Aortic smooth muscle cell (primary cell): ENCODE measurements around the gene TP53I3. TPM values are rescaled to one million over a fixed set of nuclear protein-coding genes. Genes with fewer than 3 reads are reported as not detected.

Experiments
- total RNA-seq: library from RNA; depleted of rRNA; stranded (reverse); fragments of >200 nt; gene quantifications from 2 replicates; pipeline ENCODE4 v1.2.3, GENCODE V29; 2014

TP53I3 gene
- 30.1 and 43.1 TPM in 2 replicates for total RNA-seq

GRCh38 chr2:24084386-24085199, at the start of gene TP53I3:
TSS of gene TP53I3 (minus strand) at chr2:24084834. CDS start at chr2:24084326, 508 bp downstream.

GRCh38 chr2:24123195-24123921, 38.7 kb upstream of the TP53I3 start, which contains the start of the genes FAM228B and PFN4:
TSS of gene FAM228B (plus strand) at chr2:24123469. CDS start at chr2:24124362, 893 bp downstream.
TSS of gene PFN4 (minus strand) at chr2:24123334. CDS start at chr2:24122535, 799 bp downstream.

GRCh38 chr2:24075915-24076848, 8.5 kb downstream of the TP53I3 start, which contains the start of gene SF3B6:
TSS of gene SF3B6 (minus strand) at chr2:24076326. CDS start at chr2:24076229, 97 bp downstream.

GRCh38 chr2:24049485-24050021, 35.1 kb downstream of the TP53I3 start, which contains the start of gene FKBP1B:
TSS of gene FKBP1B (plus strand) at chr2:24049741. CDS start at chr2:24049850, 109 bp downstream.

GRCh38 chr2:24046930-24047702, 37.5 kb downstream of the TP53I3 start, which contains the start of gene WDCP:
TSS of gene WDCP (minus strand) at chr2:24047391. CDS start at chr2:24039494, 7,897 bp downstream.

Other genes starting within 250 kb of the TP53I3 start
- 9.0 and 14.1 TPM in 2 replicates for gene ATAD2B, start 157.7 kb downstream of the TP53I3 start, total RNA-seq
- 9.9 and 11.4 TPM in 2 replicates for gene UBXN2A, start 144.4 kb downstream of the TP53I3 start, total RNA-seq
- under 0.01 TPM in 1 of 2 replicates, not detected in the other for gene MFSD2B, start 74.7 kb downstream of the TP53I3 start, total RNA-seq
- 7.1 and 7.3 TPM in 2 replicates for gene WDCP, start 37.4 kb downstream of the TP53I3 start, total RNA-seq
- 9.6 and 10.4 TPM in 2 replicates for gene FKBP1B, start 35.1 kb downstream of the TP53I3 start, total RNA-seq
- 116 and 121 TPM in 2 replicates for gene SF3B6, start 8.5 kb downstream of the TP53I3 start, total RNA-seq
- gene PFN4, start 38.5 kb upstream of the TP53I3 start, total RNA-seq, result 0.53 and 0.56 TPM in 2 replicates
- 6.6 and 9.9 TPM in 2 replicates for gene FAM228B, start 38.6 kb upstream of the TP53I3 start, total RNA-seq
- 0.79 and 1.4 TPM in 2 replicates for gene FAM228A, start 90.2 kb upstream of the TP53I3 start, total RNA-seq